OCI-LY7 (cell line): Measurements from ENCODE around the gene WDR37. TPM values are rescaled to one million over a fixed set of nuclear protein-coding genes. Genes with fewer than 3 reads are reported as not detected.
"Not testable (repeated sequence)": the region's sequence is repeated elsewhere in the genome, so short reads cannot be mapped to it uniquely, and the experiment has no call there.

Experiments
- BruUV-seq: library from RNA; stranded (reverse); fragments of 400-500 nt; replicated peaks from 2 replicates; lab custom pipeline; 2021; lab: Mats Ljungman, UMichigan
- CTCF ChIA-PET: fragments of 300-600 bp; sonication (Branson Sonifier 250); formaldehyde crosslinking; loops from one replicate; lab custom pipeline; 2022; ENCODE audit warnings: antibody characterized with exemption; ENCODE audit not compliant: unreplicated experiment; lab: Charles Lee
- POLR2A ChIA-PET: fragments of 300-600 bp; sonication (Branson Sonifier 250); formaldehyde crosslinking; loops from one replicate; lab custom pipeline; 2022; ENCODE audit warnings: antibody characterized with exemption; lab: Charles Lee
- DNase-seq: peaks from one replicate; pipeline ENCODE4 v3.0.0-alpha.2; 2015; ENCODE audit warnings: low spot score
- H2AFZ ChIP-seq: fragments of 200-600 bp; sonication (generic), shearing (Covaris generic); 2 replicates; pipeline ENCODE4 v1.6.1; 2014; ENCODE audit warnings: mild to moderate bottlenecking, antibody characterized with exemption, low read length, moderate library complexity
- H3K27ac ChIP-seq: fragments of 200-600 bp; sonication (generic); 2 replicates; pipeline ENCODE4 v1.5.1; 2014; ENCODE audit warnings: mixed run types, low read depth, mild to moderate bottlenecking, moderate library complexity, low read length, inconsistent platforms; ENCODE audit not compliant: poor library complexity, severe bottlenecking
- H3K36me3 ChIP-seq: fragments of 200-600 bp; sonication (generic); 2 replicates; pipeline ENCODE4 v1.6.1; 2014; ENCODE audit warnings: mild to moderate bottlenecking, antibody characterized with exemption, low read length, moderate library complexity, mixed read lengths; ENCODE audit not compliant: insufficient read depth
- H3K4me1 ChIP-seq: fragments of 200-600 bp; sonication (generic); 2 replicates; pipeline ENCODE4 v1.5.1; 2014; ENCODE audit warnings: mild to moderate bottlenecking, low read length; ENCODE audit not compliant: insufficient read depth, poor library complexity, severe bottlenecking
- H3K4me2 ChIP-seq: fragments of 200-600 bp; sonication (generic); 2 replicates; pipeline ENCODE4 v1.6.1; 2014; ENCODE audit warnings: mild to moderate bottlenecking, low read length
- H3K4me3 ChIP-seq: fragments of 200-600 bp; sonication (generic); 2 replicates; pipeline ENCODE4 v1.5.1; 2014; ENCODE audit warnings: mild to moderate bottlenecking, low read depth, low read length; ENCODE audit not compliant: poor library complexity, severe bottlenecking
- H3K79me2 ChIP-seq: fragments of 200-600 bp; sonication (generic); 2 replicates; pipeline ENCODE4 v1.6.1; 2016; ENCODE audit warnings: low read depth, mild to moderate bottlenecking, low read length, moderate library complexity, mixed read lengths; ENCODE audit not compliant: insufficient read depth
- H3K9me2 ChIP-seq: fragments of 200-600 bp; sonication (generic); 2 replicates; pipeline ENCODE4 v1.6.1; 2016; ENCODE audit warnings: mild to moderate bottlenecking, low read length, mixed read lengths; ENCODE audit not compliant: insufficient read depth
- H3K9me3 ChIP-seq: fragments of 200-600 bp; sonication (generic); 2 replicates; pipeline ENCODE4 v1.6.1; 2014; ENCODE audit warnings: mild to moderate bottlenecking, mixed run types, low read length, mixed read lengths
- H4K20me1 ChIP-seq: fragments of 200-600 bp; sonication (generic); 2 replicates; pipeline ENCODE4 v1.6.1; 2014; ENCODE audit warnings: mild to moderate bottlenecking, antibody characterized with exemption, low read length, moderate library complexity, mixed read lengths; ENCODE audit not compliant: insufficient read depth
- EZH2phosphoT487 ChIP-seq: fragments of 200-600 bp; sonication (generic); IDR thresholded peaks from 2 replicates; pipeline ENCODE4 v1.6.1; 2018; ENCODE audit warnings: low read depth, borderline replicate concordance, mild to moderate bottlenecking, mixed run types, antibody characterized with exemption, low read length, moderate library complexity, mixed read lengths
- intact Hi-C: fragments of 100-400 bp; cut with micrococcal nuclease; formaldehyde crosslinking; loops from one replicate; pipeline ENCODE4 v1.10.0; 2022; ENCODE audit not compliant: unreplicated experiment
- total RNA-seq, 2 experiments: library from RNA; depleted of rRNA in 1 of 2; stranded (reverse); fragments of >200 nt in 1 of 2; shearing (Covaris generic) in 1 of 2; gene quantifications; 2 replicates each; pipeline ENCODE4 v1.2.3, GENCODE V29; 2014 to 2022
- TF ChIP-seq, protein P1 (sequence below): fragments of 200-600 bp; sonication (generic); conservative IDR thresholded peaks from 2 replicates; pipeline ENCODE4 v1.5.1; 2014; ENCODE audit warnings: mild to moderate bottlenecking, antibody characterized with exemption, low read length, moderate library complexity, mixed read lengths

Gene WDR37
- total RNA-seq, 2 experiments from 2014 or later: 9.7 to 18.9 TPM

DNA sequence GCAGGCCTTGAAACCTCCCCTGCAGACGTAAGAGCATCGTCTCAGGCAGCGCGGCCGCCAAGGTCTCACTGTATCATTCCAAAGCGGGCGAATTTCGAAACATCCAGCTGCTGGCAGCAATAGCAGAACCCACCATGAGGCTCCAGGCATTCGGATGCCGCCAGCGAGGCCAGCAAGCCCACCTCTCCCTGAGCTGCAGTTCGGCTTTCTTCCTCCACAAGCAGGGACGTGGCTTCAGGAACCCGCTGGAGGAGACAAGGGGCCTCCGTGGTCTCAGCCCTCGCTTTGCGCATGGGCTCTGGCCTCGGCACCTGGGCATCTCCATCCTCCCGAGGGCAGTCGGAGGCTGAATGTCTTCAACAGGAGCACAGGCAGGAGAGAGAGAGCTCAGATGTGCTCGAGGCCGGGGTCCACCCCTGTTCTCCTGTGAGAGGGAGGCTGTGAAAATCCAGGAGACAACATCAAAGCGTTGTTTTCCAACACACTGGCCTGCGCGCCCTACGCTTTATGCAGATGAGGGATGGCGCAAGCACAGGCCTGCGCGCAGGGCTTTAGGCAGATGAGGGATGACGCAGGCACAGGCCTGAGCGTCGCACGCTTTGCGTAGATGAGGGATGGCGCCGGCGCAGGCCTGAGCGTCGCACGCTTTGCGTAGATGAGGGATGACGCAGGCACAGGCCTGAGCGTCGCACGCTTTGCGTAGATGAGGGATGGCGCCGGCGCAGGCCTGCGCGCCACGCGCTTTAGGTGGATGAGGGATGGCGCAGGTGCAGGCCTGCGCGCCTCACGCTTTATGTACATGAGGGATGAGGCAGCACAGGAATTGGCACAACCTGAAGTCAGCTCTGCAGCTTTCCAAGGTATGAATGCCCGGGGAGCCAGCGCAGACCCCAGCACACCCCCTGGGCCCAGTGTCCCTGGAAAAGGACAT lies 103.2 kb downstream of the WDR37 start:
- H3K79me2 ChIP-seq: no peaks in the 10 kb centered on the region
- H3K27ac ChIP-seq: no peak overlapping the region
- H3K4me3 ChIP-seq: no peak overlapping the region
- intact Hi-C loops: no loop called here
- no peaks in the 10 kb centered on the region for H3K4me1 ChIP-seq
- no peak overlapping the region for H2AFZ ChIP-seq
- ChIA-PET POLR2A (no interaction called here), CTCF (no interaction called here)
- DNase-seq: no peak
- no TSS peak for BruUV-seq
- H3K9me2 ChIP-seq: no peaks in the 10 kb centered on the region
- H3K9me3 ChIP-seq: no peaks in the 10 kb centered on the region
- TF ChIP-seq, protein P1, sequence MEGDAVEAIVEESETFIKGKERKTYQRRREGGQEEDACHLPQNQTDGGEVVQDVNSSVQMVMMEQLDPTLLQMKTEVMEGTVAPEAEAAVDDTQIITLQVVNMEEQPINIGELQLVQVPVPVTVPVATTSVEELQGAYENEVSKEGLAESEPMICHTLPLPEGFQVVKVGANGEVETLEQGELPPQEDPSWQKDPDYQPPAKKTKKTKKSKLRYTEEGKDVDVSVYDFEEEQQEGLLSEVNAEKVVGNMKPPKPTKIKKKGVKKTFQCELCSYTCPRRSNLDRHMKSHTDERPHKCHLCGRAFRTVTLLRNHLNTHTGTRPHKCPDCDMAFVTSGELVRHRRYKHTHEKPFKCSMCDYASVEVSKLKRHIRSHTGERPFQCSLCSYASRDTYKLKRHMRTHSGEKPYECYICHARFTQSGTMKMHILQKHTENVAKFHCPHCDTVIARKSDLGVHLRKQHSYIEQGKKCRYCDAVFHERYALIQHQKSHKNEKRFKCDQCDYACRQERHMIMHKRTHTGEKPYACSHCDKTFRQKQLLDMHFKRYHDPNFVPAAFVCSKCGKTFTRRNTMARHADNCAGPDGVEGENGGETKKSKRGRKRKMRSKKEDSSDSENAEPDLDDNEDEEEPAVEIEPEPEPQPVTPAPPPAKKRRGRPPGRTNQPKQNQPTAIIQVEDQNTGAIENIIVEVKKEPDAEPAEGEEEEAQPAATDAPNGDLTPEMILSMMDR: no peak
- no peak for TF ChIP-seq EZH2phosphoT487
- no peaks in the 10 kb centered on the region for H4K20me1 ChIP-seq
- H3K4me2 ChIP-seq: no peak overlapping the region
- H3K36me3 ChIP-seq: no peaks in the 10 kb centered on the region

DNA sequence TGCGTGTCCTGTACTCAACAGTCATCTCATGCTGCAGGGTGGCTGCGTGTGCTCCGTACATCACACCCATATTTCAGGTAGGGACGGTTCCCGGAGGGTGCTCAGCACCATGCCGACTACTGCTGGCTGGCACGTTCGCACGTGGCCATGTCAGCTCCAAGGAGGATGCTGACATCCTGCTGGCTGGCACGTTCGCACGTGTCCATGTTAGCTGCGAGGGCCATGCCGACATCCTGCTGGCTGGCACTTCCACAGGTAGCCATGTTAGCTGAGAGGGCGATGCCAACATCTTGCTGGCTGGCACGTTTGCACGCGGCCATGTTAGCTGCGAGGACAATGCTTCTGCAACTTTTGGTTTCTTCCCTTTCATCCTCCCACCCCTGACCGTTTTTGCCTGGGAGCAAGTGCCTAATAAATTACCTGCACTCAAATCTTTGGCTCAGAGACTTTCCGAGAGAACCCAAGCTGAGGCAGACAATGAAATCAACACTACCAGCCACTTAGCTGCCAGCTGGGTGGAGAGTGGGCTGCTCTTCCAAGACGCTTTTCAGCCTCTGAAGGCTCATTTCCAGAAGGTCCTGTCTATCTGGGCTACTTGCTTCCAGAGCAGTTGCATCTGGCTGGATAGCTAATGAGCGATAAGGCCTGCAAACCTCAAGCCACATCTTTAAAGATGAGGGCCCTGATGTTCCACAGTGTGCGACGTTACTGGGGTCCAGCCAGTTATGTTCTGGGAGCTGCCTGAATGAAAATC lies 104.6 kb downstream of the WDR37 start:
- Histone ChIP-seq H4K20me1 (no peaks in the 10 kb centered on the region), H2AFZ (no peak overlapping the region), H3K4me2 (no peak overlapping the region), H3K9me2 (no peaks in the 10 kb centered on the region), H3K4me3 (no peak overlapping the region), H3K36me3 (no peaks in the 10 kb centered on the region), H3K4me1 (no peaks in the 10 kb centered on the region), H3K9me3 (no peaks in the 10 kb centered on the region), H3K79me2 (no peaks in the 10 kb centered on the region), H3K27ac (no peak overlapping the region)
- intact Hi-C loops: no loop called here
- ChIA-PET CTCF (no interaction called here), POLR2A (interaction anchor here (0.6 kb wide), 1 partner anchor 19 kb away, joined by 6 read pairs; no protein-coding TSS in a partner anchor)
- no TSS peak for BruUV-seq
- no peak for DNase-seq
- TF ChIP-seq, protein P1: no peak
- no peak for TF ChIP-seq EZH2phosphoT487

DNA sequence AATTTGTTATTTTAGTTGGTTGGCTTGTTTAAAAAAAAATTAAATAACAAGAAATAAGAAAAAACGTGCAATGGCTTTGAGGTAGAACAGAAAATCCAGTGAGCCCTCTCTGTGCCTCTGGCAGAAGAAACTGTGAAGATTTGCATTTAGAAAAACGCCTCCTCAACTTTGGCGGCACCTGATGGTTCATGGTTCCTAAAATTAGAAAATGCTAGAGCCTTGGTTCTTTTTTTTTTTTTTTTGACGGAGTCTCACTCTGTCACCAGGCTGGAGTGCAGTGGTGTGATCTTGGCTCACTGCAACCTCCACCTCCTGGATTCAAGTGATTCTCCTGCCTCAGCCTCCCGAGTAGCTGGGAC lies 105.1 kb downstream of the WDR37 start:
- H3K4me3 ChIP-seq, CTCF ChIA-PET, H3K79me2 ChIP-seq, H3K36me3 ChIP-seq, H2AFZ ChIP-seq, DNase-seq, H3K4me2 ChIP-seq, H3K4me1 ChIP-seq, H3K9me2 ChIP-seq, intact Hi-C loops, H3K9me3 ChIP-seq, H3K27ac ChIP-seq, H4K20me1 ChIP-seq, BruUV-seq: not testable (repeated sequence)
- POLR2A ChIA-PET: interaction anchor here (0.6 kb wide), 1 partner anchor 18 kb away, joined by 6 read pairs; no protein-coding TSS in a partner anchor
